ENCODE data around the gene ZNF337.
"Not testable (repeated sequence)": the region's sequence is repeated elsewhere in the genome, so short reads cannot be mapped to it uniquely, and the experiment has no call there.

Gene ZNF337

GRCh38 chr20:25685276-25686080, 11.2 kb downstream of the ZNF337 start:
- peaks cover 4% of the 10 kb centered on the region for H3K9me3 ChIP-seq (ENCODE audit: low read length)
- H3K27me3 ChIP-seq (ENCODE audit: insufficient read depth, low read length) = no peaks in the 10 kb centered on the region
- peaks cover 48% of the 10 kb centered on the region for H3K36me3 ChIP-seq (ENCODE audit: insufficient read depth, low read length)
- H3K4me3 ChIP-seq (ENCODE audit: low read length) = no peak overlapping the region
- no peak overlapping the region for H2AFZ ChIP-seq (ENCODE audit: low read depth, low read length)
- no peaks in the 10 kb centered on the region for H3K4me1 ChIP-seq (ENCODE audit: insufficient read depth, low read length)

- H3K4me3 ChIP-seq (ENCODE audit: low read length); H3K4me1 ChIP-seq (ENCODE audit: insufficient read depth, low read length); H2AFZ ChIP-seq (ENCODE audit: low read depth, low read length); H3K27me3 ChIP-seq (ENCODE audit: insufficient read depth, low read length); H3K9me3 ChIP-seq (ENCODE audit: low read length): not testable (repeated sequence)
- H3K36me3 ChIP-seq (ENCODE audit: insufficient read depth, low read length) = peaks cover 42% of the 10 kb centered on the region
These were observed 12.8 kb downstream of the ZNF337 start for GRCh38 chr20:25683826-25684225.

- H3K4me1 ChIP-seq (ENCODE audit: insufficient read depth, low read length) = no peaks in the 10 kb centered on the region
- peaks cover 8% of the 10 kb centered on the region for H3K9me3 ChIP-seq (ENCODE audit: low read length)
- H3K27me3 ChIP-seq (ENCODE audit: insufficient read depth, low read length) = no peaks in the 10 kb centered on the region
- peaks cover 48% of the 10 kb centered on the region for H3K36me3 ChIP-seq (ENCODE audit: insufficient read depth, low read length)
- no peak overlapping the region for H2AFZ ChIP-seq (ENCODE audit: low read depth, low read length)
- no peak overlapping the region for H3K4me3 ChIP-seq (ENCODE audit: low read length)
These were observed 13.6 kb downstream of the ZNF337 start for GRCh38 chr20:25683050-25683449.

- Histone ChIP-seq H3K9me3 (ENCODE audit: low read length) (peaks cover 7% of the 10 kb centered on the region), H3K4me3 (ENCODE audit: low read length) (no peak overlapping the region), H3K27me3 (ENCODE audit: insufficient read depth, low read length) (no peaks in the 10 kb centered on the region), H3K4me1 (ENCODE audit: insufficient read depth, low read length) (no peaks in the 10 kb centered on the region), H3K36me3 (ENCODE audit: insufficient read depth, low read length) (peaks cover 68% of the 10 kb centered on the region), H2AFZ (ENCODE audit: low read depth, low read length) (no peak overlapping the region)
These were observed 20.4 kb downstream of the ZNF337 start for GRCh38 chr20:25676164-25676809.

- Histone ChIP-seq H3K27me3 (ENCODE audit: insufficient read depth, low read length) (no peaks in the 10 kb centered on the region), H3K4me3 (ENCODE audit: low read length) (no peak overlapping the region), H2AFZ (ENCODE audit: low read depth, low read length) (no peak overlapping the region), H3K9me3 (ENCODE audit: low read length) (peaks cover 7% of the 10 kb centered on the region), H3K4me1 (ENCODE audit: insufficient read depth, low read length) (no peaks in the 10 kb centered on the region), H3K36me3 (ENCODE audit: insufficient read depth, low read length) (peaks cover 61% of the 10 kb centered on the region)
These were observed 21.5 kb downstream of the ZNF337 start for GRCh38 chr20:25675161-25675560.

- H3K4me3 ChIP-seq (ENCODE audit: low read length) = no peak overlapping the region
- peaks cover 51% of the 10 kb centered on the region for H3K36me3 ChIP-seq (ENCODE audit: insufficient read depth, low read length)
- H3K4me1 ChIP-seq (ENCODE audit: insufficient read depth, low read length) = no peaks in the 10 kb centered on the region
- H2AFZ ChIP-seq (ENCODE audit: low read depth, low read length) = no peak overlapping the region
- peaks cover 4% of the 10 kb centered on the region for H3K9me3 ChIP-seq (ENCODE audit: low read length)
- H3K27me3 ChIP-seq (ENCODE audit: insufficient read depth, low read length) = no peaks in the 10 kb centered on the region
These were observed 23.9 kb downstream of the ZNF337 start for GRCh38 chr20:25672659-25673235.

GRCh38 chr20:25669826-25670422, 26.7 kb downstream of the ZNF337 start:
- peaks cover 24% of the 10 kb centered on the region for H3K36me3 ChIP-seq (ENCODE audit: insufficient read depth, low read length)
- no peaks in the 10 kb centered on the region for H3K4me1 ChIP-seq (ENCODE audit: insufficient read depth, low read length)
- H3K4me3 ChIP-seq (ENCODE audit: low read length) = no peak overlapping the region
- no peak overlapping the region for H2AFZ ChIP-seq (ENCODE audit: low read depth, low read length)
- H3K27me3 ChIP-seq (ENCODE audit: insufficient read depth, low read length) = no peaks in the 10 kb centered on the region
- H3K9me3 ChIP-seq (ENCODE audit: low read length) = no peaks in the 10 kb centered on the region

GRCh38 chr20:25668446-25668845, 28.2 kb downstream of the ZNF337 start:
- H3K9me3 ChIP-seq (ENCODE audit: low read length) = no peaks in the 10 kb centered on the region
- H2AFZ ChIP-seq (ENCODE audit: low read depth, low read length) = no peak overlapping the region
- H3K27me3 ChIP-seq (ENCODE audit: insufficient read depth, low read length) = no peaks in the 10 kb centered on the region
- H3K4me3 ChIP-seq (ENCODE audit: low read length) = no peak overlapping the region
- peaks cover 9% of the 10 kb centered on the region for H3K36me3 ChIP-seq (ENCODE audit: insufficient read depth, low read length)
- no peaks in the 10 kb centered on the region for H3K4me1 ChIP-seq (ENCODE audit: insufficient read depth, low read length)

GRCh38 chr20:25659999-25660398, 36.7 kb downstream of the ZNF337 start:
- H3K36me3 ChIP-seq (ENCODE audit: insufficient read depth, low read length) = no peaks in the 10 kb centered on the region
- H3K27me3 ChIP-seq (ENCODE audit: insufficient read depth, low read length) = no peaks in the 10 kb centered on the region
- H2AFZ ChIP-seq (ENCODE audit: low read depth, low read length) = no peak overlapping the region
- no peak overlapping the region for H3K4me3 ChIP-seq (ENCODE audit: low read length)
- peaks cover 7% of the 10 kb centered on the region for H3K4me1 ChIP-seq (ENCODE audit: insufficient read depth, low read length)
- H3K9me3 ChIP-seq (ENCODE audit: low read length) = no peaks in the 10 kb centered on the region

GRCh38 chr20:25654487-25654886, 42.2 kb downstream of the ZNF337 start:
- no peaks in the 10 kb centered on the region for H3K27me3 ChIP-seq (ENCODE audit: insufficient read depth, low read length)
- no peak overlapping the region for H3K4me3 ChIP-seq (ENCODE audit: low read length)
- no peak overlapping the region for H2AFZ ChIP-seq (ENCODE audit: low read depth, low read length)

GRCh38 chr20:25652866-25653265, 43.8 kb downstream of the ZNF337 start:
- not testable (repeated sequence) for H3K4me3 ChIP-seq (ENCODE audit: low read length); H3K9me3 ChIP-seq (ENCODE audit: low read length); H3K36me3 ChIP-seq (ENCODE audit: insufficient read depth, low read length); H3K4me1 ChIP-seq (ENCODE audit: insufficient read depth, low read length); H2AFZ ChIP-seq (ENCODE audit: low read depth, low read length); H3K27me3 ChIP-seq (ENCODE audit: insufficient read depth, low read length)

More at GRCh38 chr20:25654487-25654886, 42.2 kb downstream of the ZNF337 start:
- no peaks in the 10 kb centered on the region for H3K9me3 ChIP-seq (ENCODE audit: low read length)
- H3K4me1 ChIP-seq (ENCODE audit: insufficient read depth, low read length) = no peaks in the 10 kb centered on the region
- no peaks in the 10 kb centered on the region for H3K36me3 ChIP-seq (ENCODE audit: insufficient read depth, low read length)

GRCh38 chr20:25644814-25645213, 51.8 kb downstream of the ZNF337 start:
- Histone ChIP-seq H3K9me3 (ENCODE audit: low read length) (no peaks in the 10 kb centered on the region), H3K27me3 (ENCODE audit: insufficient read depth, low read length) (no peaks in the 10 kb centered on the region)

GRCh38 chr20:25643716-25644115, 52.9 kb downstream of the ZNF337 start:
- no peak overlapping the region for H2AFZ ChIP-seq (ENCODE audit: low read depth, low read length)
- no peaks in the 10 kb centered on the region for H3K4me1 ChIP-seq (ENCODE audit: insufficient read depth, low read length)
- H3K36me3 ChIP-seq (ENCODE audit: insufficient read depth, low read length) = no peaks in the 10 kb centered on the region
- no peak overlapping the region for H3K4me3 ChIP-seq (ENCODE audit: low read length)
- no peaks in the 10 kb centered on the region for H3K27me3 ChIP-seq (ENCODE audit: insufficient read depth, low read length)
- H3K9me3 ChIP-seq (ENCODE audit: low read length) = no peaks in the 10 kb centered on the region

More at GRCh38 chr20:25644814-25645213, 51.8 kb downstream of the ZNF337 start:
- Histone ChIP-seq H3K4me3 (ENCODE audit: low read length) (no peak overlapping the region), H3K4me1 (ENCODE audit: insufficient read depth, low read length) (no peaks in the 10 kb centered on the region), H3K36me3 (ENCODE audit: insufficient read depth, low read length) (no peaks in the 10 kb centered on the region), H2AFZ (ENCODE audit: low read depth, low read length) (no peak overlapping the region)
